ENCODE results near the gene HOXC5.

HOXC5 gene

GRCh38 chr12:54049108-54049507, 16.3 kb downstream of the HOXC5 start:
- DNase-seq, result no peak

- no peak for DNase-seq
Observed at GRCh38 chr12:54050482-54050810, 17.6 kb downstream of the HOXC5 start.

GRCh38 chr12:54051026-54051842, 18.4 kb downstream of the HOXC5 start:
- DNase-seq, result no peak

GRCh38 chr12:54051874-54052437, 19.1 kb downstream of the HOXC5 start:
- no peak for DNase-seq

GRCh38 chr12:54052438-54053002, 19.7 kb downstream of the HOXC5 start:
- DNase-seq, result no peak

GRCh38 chr12:54053003-54053750, 20.3 kb downstream of the HOXC5 start:
- no peak for DNase-seq

- DNase-seq, result no peak
Observed at GRCh38 chr12:54053751-54054741, 21.2 kb downstream of the HOXC5 start, which contains the start of gene HOXC4. Gene HOXC4 (plus strand): TSS chr12:54053835. CDS start chr12:54053923, 88 bp downstream.

- no peak for DNase-seq
Observed at GRCh38 chr12:54054742-54055194, 21.9 kb downstream of the HOXC5 start.

GRCh38 chr12:54055552-54055951, 22.7 kb downstream of the HOXC5 start:
- DNase-seq, result no peak

GRCh38 chr12:54056110-54056509, 23.3 kb downstream of the HOXC5 start:
- no peak for DNase-seq

GRCh38 chr12:54058128-54058768, 25.4 kb downstream of the HOXC5 start:
- DNase-seq, result no peak

GRCh38 chr12:54059668-54060067, 26.8 kb downstream of the HOXC5 start:
- DNase-seq, result no peak

- DNase-seq, result no peak
Observed at GRCh38 chr12:54060174-54060974, 27.5 kb downstream of the HOXC5 start.

- no peak for DNase-seq
Observed at GRCh38 chr12:54060975-54061778, 28.3 kb downstream of the HOXC5 start.

GRCh38 chr12:54065677-54066076, 32.8 kb downstream of the HOXC5 start:
- no peak for DNase-seq

GRCh38 chr12:54066408-54066807, 33.6 kb downstream of the HOXC5 start:
- DNase-seq, result no peak

- DNase-seq, result no peak
Observed at GRCh38 chr12:54068418-54069070, 35.7 kb downstream of the HOXC5 start.

- no peak for DNase-seq
Observed at GRCh38 chr12:54071942-54072341, 39.1 kb downstream of the HOXC5 start.

- no peak for DNase-seq
Observed at GRCh38 chr12:54074308-54074707, 41.5 kb downstream of the HOXC5 start.
